Muscle of leg (tissue), 11 donors: ENCODE results near the gene TMX1. TPM values are rescaled to one million over a fixed set of nuclear protein-coding genes. Genes with fewer than 3 reads are reported as not detected.

Experiments used
- DNase-seq: peaks from one replicate; pipeline ENCODE4 v3.0.0; 2013
- H3K27ac ChIP-seq: one replicate; pipeline ENCODE4 v1.5.1; 2013; ENCODE audit warnings: mild to moderate bottlenecking, low read length, control low read depth
- H3K27me3 ChIP-seq: one replicate; pipeline ENCODE4 v1.6.1; 2013; ENCODE audit warnings: low read length; ENCODE audit not compliant: control insufficient read depth, insufficient read depth
- H3K36me3 ChIP-seq: one replicate; pipeline ENCODE4 v1.6.1; 2013; ENCODE audit warnings: low read length; ENCODE audit not compliant: control insufficient read depth, insufficient read depth
- H3K4me1 ChIP-seq: one replicate; pipeline ENCODE4 v1.6.1; 2013; ENCODE audit warnings: low read length; ENCODE audit not compliant: control insufficient read depth, insufficient read depth
- H3K4me3 ChIP-seq: one replicate; pipeline ENCODE4 v1.5.1; 2013; ENCODE audit warnings: low read length, control low read depth
- H3K9me3 ChIP-seq: replicated peaks from 2 replicates; pipeline ENCODE4 v1.6.1; 2013; ENCODE audit warnings: low read depth, low read length; ENCODE audit not compliant: control insufficient read depth
- WGBS: methylation state at CpG from one replicate; pipeline ENCODE4 v1.1.5; 2013; ENCODE audit warnings: missing lambda C conversion rate; ENCODE audit not compliant: insufficient coverage; 5-methylcytosine and 5-hydroxymethylcytosine counted together
- polyA plus RNA-seq, 8 donors: library from polyadenylated mRNA; unstranded; fragments of 120-200 nt; gene quantifications; one replicate each; pipeline versions ENCODE4 v1.2.1 to v1.2.3, GENCODE V29; 2013; ENCODE audit warnings: inconsistent platforms in 1 of 8, low replicate concordance in 1 of 8; ENCODE audit not compliant: insufficient read length in 8 of 8, insufficient read depth in 1 of 8
- total RNA-seq: library from RNA; stranded (reverse); fragments of 120-200 nt; gene quantifications from one replicate; pipeline ENCODE4 v1.2.4, GENCODE V29; 2013

Gene TMX1
- total and polyA plus RNA-seq, 9 donors, result 20.4 to 36.7 (median 28.2) TPM

DNA sequence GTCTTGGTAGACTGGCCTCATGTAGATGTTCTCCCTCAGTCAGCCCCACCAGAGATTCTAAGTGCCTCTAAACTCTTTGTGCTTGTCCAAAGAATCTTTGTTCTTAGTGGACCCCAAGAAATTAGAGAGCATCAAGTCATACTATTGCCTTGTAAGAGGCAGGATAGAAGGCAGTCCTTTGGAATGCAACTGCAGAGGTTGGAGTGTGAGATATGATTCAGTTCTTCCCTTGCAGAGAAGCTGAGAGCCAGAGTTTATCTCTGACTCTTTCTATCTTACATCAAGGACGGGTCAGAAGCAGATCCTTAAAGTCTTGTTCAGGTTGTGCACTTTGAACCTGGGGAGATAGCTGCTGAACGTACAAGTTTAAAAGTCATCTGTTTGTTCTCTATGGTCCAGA lies 21.1 kb downstream of the TMX1 start:
- WGBS, result 63% methylated on average over 1 of the region's 2 CpGs

DNA sequence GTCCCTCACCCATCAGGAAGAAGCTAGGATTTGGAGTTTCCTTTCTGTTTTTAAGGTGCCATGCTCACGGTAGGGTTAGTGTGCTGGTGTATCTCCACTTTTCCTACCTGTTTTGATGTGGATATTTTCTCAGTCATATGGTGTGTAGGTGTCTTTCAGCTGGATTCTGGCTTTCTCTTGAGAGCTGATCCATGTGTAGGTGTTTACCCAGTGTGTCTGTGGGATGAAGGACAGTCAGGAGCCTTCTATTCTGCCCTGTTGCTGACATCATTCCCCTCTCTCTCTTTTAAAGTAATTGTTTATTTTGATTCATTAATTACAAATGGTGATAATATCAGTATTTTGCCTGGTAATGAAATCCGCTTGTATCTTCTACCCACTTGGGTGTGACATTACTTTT lies 22.8 kb downstream of the TMX1 start:
- H3K4me1 ChIP-seq, result no peaks in the 10 kb centered on the region
- no peak for DNase-seq
- WGBS, result no CpG with 5 or more reads among the region's 2 CpGs
- H3K9me3 ChIP-seq, result no peaks in the 10 kb centered on the region
- H3K27ac ChIP-seq, result no peak overlapping the region
- no peaks in the 10 kb centered on the region for H3K27me3 ChIP-seq
- H3K4me3 ChIP-seq, result no peak overlapping the region
- H3K36me3 ChIP-seq, result no peaks in the 10 kb centered on the region

More for the DNA sequence above, 21.1 kb downstream of the TMX1 start:
- Histone ChIP-seq H3K4me3 (no peak overlapping the region), H3K27ac (no peak overlapping the region), H3K9me3 (no peaks in the 10 kb centered on the region), H3K36me3 (no peaks in the 10 kb centered on the region), H3K4me1 (no peaks in the 10 kb centered on the region), H3K27me3 (no peaks in the 10 kb centered on the region)
- no peak for DNase-seq

DNA sequence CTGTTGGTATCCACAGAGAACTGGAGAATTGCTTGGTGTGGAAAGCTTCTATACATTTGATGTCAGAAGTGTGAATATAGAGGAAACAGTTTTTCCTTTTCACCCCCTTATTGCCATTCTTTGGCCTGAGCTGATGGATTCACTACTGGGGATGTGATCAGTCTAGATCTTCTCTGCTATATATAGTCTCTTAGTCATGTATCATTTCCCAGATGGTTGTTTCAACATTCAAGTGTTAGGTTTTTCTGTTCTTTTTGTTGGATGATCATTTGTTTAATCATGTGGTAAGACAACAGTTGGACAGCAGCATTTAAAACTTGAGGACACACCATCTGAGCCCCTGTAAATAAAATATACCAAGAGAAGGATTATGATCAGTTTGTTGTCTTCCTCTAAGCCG lies 29.6 kb downstream of the TMX1 start:
- Histone ChIP-seq H3K4me1 (no peaks in the 10 kb centered on the region), H3K4me3 (no peak overlapping the region)
- no CpG with 5 or more reads among the region's 1 CpG for whole genome bisulfite sequencing

DNA sequence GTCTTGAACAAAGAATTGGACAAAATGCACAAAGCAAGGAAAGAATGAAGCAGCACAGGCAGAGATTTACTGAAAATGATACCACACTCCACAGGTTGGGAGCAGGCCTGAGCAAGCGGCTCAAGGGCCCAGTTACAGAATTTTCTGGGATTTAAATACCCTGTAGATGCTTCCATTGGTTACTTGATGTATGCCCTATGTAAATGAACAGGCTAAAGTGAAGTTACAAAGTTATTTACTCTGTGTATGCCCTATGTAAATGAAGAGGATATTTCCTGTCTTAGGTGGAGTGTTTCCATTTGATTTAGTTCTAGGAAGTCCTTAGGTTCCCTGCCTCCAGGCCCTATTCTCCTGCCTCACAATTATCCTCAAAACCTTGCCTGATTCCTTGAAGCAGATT lies 36.6 kb downstream of the TMX1 start:
- Histone ChIP-seq H3K27me3 (no peaks in the 10 kb centered on the region), H3K4me1 (no peaks in the 10 kb centered on the region), H3K36me3 (no peaks in the 10 kb centered on the region), H3K4me3 (no peak overlapping the region), H3K27ac (no peak overlapping the region), H3K9me3 (peaks cover 3% of the 10 kb centered on the region)
- 100% methylated on average over 1 of the region's 1 CpG for WGBS
- DNase-seq, result no peak

More for the DNA sequence above, 29.6 kb downstream of the TMX1 start:
- Histone ChIP-seq H3K36me3 (no peaks in the 10 kb centered on the region), H3K27me3 (no peaks in the 10 kb centered on the region), H3K27ac (no peak overlapping the region), H3K9me3 (peaks cover 3% of the 10 kb centered on the region)
- no peak for DNase-seq

DNA sequence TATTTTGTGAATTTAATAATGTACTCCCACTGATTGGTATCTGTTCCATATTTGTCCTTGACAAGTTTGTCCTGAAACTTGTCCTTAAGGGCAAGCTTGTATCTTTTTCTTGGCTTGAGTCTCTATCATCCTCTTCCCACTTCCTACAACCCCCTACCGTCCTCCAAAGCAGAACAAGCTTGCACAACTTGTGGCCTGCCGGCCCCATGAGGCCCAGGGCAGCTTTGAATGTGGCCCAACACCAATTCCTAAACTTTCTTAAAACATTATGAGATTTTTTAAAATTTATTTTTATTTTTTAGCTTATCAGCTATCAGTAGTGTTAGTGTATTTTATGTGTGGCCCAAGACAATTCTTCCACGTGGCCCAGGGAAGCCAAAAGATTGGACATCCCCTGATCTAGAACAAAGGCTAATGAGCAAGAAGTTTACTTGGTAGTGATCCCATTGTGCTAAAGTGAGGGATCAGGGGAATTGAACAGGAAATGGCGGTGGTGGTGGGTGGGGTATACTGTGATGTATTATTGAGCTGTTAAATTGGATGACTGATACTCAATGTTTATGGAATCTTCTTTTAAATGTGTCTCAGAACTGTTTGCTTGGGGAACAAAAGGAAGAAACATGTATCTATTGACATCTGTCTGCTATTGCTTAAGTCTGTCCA lies 37.8 kb downstream of the TMX1 start:
- no peak overlapping the region for H3K27ac ChIP-seq
- no peaks in the 10 kb centered on the region for H3K9me3 ChIP-seq
- no peaks in the 10 kb centered on the region for H3K36me3 ChIP-seq
- no peaks in the 10 kb centered on the region for H3K27me3 ChIP-seq
- H3K4me3 ChIP-seq, result no peak overlapping the region
- no peaks in the 10 kb centered on the region for H3K4me1 ChIP-seq
- no peak for DNase-seq
- 83% methylated on average over 2 of the region's 4 CpGs for WGBS

DNA sequence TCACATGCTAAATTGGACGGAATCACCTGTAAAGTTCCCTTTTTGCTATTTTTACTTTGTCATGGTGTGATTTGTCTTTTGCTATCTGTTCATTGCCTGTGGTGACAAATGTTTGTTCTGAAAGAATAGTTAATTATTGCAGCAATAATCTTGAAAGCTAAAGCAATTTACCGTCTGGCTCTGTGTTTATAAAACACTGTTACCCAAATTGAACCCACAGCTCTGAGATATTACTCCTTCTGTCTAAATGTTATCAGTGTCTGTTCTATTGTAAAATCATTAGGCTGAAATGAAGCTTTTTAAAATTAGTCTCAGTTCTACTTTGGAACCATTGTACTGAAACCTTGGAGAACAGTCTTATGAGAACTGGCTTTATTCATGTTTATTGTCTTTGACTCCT lies 42.5 kb downstream of the TMX1 start:
- Histone ChIP-seq H3K27ac (no peak overlapping the region), H3K9me3 (no peaks in the 10 kb centered on the region), H3K4me3 (no peak overlapping the region), H3K4me1 (no peaks in the 10 kb centered on the region), H3K36me3 (no peaks in the 10 kb centered on the region), H3K27me3 (no peaks in the 10 kb centered on the region)
- WGBS, result no CpG with 5 or more reads among the region's 2 CpGs
- DNase-seq, result no peak

DNA sequence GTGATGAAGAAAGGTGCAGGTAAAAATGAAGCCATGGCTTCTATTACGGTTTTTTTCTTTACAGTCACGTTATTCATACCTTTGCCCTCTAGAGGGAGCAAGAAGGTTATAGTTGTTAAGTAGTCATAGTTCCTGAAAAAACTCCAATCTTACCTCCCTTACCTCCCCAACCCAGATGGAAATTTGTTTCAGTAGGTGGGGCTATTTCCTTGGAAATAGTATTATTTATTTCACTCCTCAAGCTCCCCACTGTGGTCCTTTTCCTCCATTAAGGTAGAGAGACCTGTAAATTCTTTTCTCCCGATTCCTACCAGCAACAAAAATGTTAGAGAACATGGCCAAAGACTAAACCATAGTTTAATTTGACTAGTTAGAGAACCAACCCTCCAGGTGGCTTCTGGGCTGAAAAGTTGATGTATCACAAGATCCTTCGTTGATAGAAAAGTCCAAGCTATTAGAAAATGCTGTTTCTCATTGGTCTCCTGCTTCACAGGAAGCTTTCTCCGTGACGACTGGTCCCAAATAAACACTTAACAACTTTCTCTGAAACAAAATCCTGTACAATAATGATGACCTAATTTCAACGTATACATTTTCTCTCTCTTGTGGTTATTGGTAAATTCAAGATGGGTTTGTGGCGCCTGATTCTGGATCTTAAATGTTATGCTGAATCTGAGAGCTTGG lies 43.5 kb downstream of the TMX1 start:
- Histone ChIP-seq H3K27ac (no peak overlapping the region), H3K4me1 (no peaks in the 10 kb centered on the region), H3K36me3 (no peaks in the 10 kb centered on the region), H3K27me3 (no peaks in the 10 kb centered on the region), H3K4me3 (no peak overlapping the region), H3K9me3 (no peaks in the 10 kb centered on the region)
- DNase-seq, result peak; percentile 94
- no CpG with 5 or more reads among the region's 8 CpGs for WGBS

DNA sequence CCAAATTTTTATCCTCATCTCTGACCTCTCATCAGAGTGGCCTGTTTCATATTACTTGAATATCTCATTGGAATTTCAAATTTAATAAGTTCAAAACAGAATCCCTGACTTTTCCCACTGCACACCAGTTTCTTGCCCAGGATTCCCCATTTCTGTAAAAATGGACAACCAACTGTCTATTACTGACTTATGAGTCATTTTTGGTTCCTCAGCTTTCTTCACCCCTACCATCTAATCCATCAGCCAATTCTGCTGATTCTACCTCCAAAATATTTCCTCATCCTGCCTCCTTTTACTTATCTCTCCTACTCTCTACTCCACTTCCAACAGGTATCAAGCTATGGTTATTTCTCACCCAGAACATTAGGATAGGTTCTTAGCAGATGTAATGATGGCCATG lies 44.2 kb downstream of the TMX1 start:
- Histone ChIP-seq H3K36me3 (no peaks in the 10 kb centered on the region), H3K4me3 (no peak overlapping the region), H3K4me1 (no peaks in the 10 kb centered on the region), H3K27ac (no peak overlapping the region), H3K9me3 (no peaks in the 10 kb centered on the region), H3K27me3 (no peaks in the 10 kb centered on the region)
- DNase-seq, result no peak

DNA sequence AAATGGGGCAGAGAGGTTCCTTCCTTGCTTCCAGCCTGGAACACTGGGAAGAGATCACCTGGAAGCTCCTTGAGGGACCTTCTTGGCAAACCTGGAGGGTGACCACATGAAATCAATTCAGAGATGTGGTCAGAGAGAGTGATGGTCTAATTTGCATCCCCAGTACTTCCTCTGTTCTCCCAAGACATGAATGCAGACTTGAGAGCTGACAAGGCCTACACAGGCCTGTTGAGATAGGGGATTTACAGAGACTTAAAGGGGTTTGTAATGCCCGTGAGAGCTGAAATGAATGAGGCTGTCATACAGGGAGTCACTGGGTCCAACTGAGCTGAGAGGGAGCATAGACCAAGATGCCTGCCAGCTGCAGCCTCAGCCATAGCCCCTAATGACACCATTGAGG lies 45.1 kb downstream of the TMX1 start:
- no peak overlapping the region for H3K4me3 ChIP-seq
- 67% methylated on average over 1 of the region's 1 CpG for WGBS
- DNase-seq, result no peak
- no peak overlapping the region for H3K27ac ChIP-seq
- H3K4me1 ChIP-seq, result no peaks in the 10 kb centered on the region
- H3K9me3 ChIP-seq, result no peaks in the 10 kb centered on the region
- H3K27me3 ChIP-seq, result no peaks in the 10 kb centered on the region
- H3K36me3 ChIP-seq, result no peaks in the 10 kb centered on the region

DNA sequence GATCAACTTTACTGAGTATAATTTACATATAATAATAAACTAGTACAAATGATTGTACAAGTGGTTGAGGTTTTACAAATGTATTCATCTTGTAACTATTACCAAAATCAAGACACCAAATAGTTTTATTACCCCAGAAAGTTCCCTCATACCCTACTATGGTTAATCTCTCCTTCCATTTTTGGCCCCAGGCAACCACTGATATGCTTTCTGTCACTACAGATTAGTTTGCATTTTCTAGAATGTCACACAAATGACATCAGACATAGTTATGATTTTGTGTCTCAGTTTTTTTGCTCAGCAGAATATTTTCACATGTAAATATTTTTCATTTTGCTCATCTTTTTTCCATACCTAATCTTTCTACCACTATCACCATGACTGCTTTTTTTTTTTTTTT lies 49.1 kb downstream of the TMX1 start:
- no peak for DNase-seq
- Histone ChIP-seq H3K27ac (no peak overlapping the region), H3K4me3 (no peak overlapping the region), H3K4me1 (peaks cover 14% of the 10 kb centered on the region), H3K36me3 (no peaks in the 10 kb centered on the region), H3K9me3 (peaks cover 3% of the 10 kb centered on the region), H3K27me3 (no peaks in the 10 kb centered on the region)

DNA sequence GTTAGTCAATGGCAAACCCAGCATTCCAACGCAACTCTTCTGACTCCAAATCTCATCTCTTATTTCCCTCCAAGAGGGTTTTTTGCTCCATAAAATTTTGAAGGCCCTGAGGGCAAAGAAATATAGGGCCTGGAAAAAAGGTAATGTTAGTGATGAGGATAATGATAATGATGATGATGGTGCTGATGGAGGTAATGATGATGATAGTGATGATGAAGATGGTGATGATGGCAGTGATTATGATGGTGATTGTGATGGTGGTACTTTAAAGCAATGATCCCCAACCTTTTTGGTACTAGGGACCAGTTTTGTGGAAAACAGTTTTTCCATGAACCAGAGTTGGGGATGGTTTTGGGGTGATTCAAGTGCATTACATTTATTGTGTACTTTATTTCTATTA lies 50.1 kb downstream of the TMX1 start:
- no peak for DNase-seq
- WGBS, result no CpG with 5 or more reads among the region's 1 CpG
- Histone ChIP-seq H3K27me3 (no peaks in the 10 kb centered on the region), H3K4me1 (peaks cover 14% of the 10 kb centered on the region), H3K4me3 (no peak overlapping the region), H3K9me3 (peaks cover 3% of the 10 kb centered on the region), H3K27ac (no peak overlapping the region), H3K36me3 (no peaks in the 10 kb centered on the region)
